ENCODE results near the gene CMIP. TPM values are rescaled to one million over a fixed set of nuclear protein-coding genes. Genes with fewer than 3 reads are reported as not detected.

The CMIP gene
- total RNA-seq, 1 experiment from 2014 or later, result 48.2 TPM

GRCh38 chr16:81665588-81665987, 221.0 kb downstream of the CMIP start:
- no peak overlapping the region for H4K8ac ChIP-seq (replicated peaks; ENCODE audit: insufficient read length, low read depth, low read length)
- no peaks in the 10 kb centered on the region for H4K20me1 ChIP-seq (ENCODE audit: control insufficient read depth, insufficient read depth, insufficient read length)
- H3K79me2 ChIP-seq (ENCODE audit: insufficient read depth, low read length), result no peaks in the 10 kb centered on the region
- no peak overlapping the region for H3K14ac ChIP-seq (ENCODE audit: insufficient read depth, low read length)
- no peak overlapping the region for H3K9ac ChIP-seq (ENCODE audit: extremely low read depth, insufficient read length, low read length)
- Mint-ChIP-seq H3K36me3 (ENCODE audit: insufficient read depth in 1 of 3, low read depth in 3 of 3) (peaks cover 16 to 40% (median 39%) of the 10 kb centered on the region in 3 experiments), H3K4me3 (no peak overlapping the region), H3K27ac (peak overlapping the region in 1 of 3 experiments; percentile 5; a peak in 3 of 7 replicates), H3K4me1 (peaks cover 6 to 7% of the 10 kb centered on the region in 2 experiments), H3K9me3 (no peaks in the 10 kb centered on the region; a peak in 1 of 5 replicates), H3K27me3 (ENCODE audit: low read depth) (no peaks in the 10 kb centered on the region; the same call in 1 of the 2 replicates)
- H2BK5ac ChIP-seq (ENCODE audit: insufficient read length, low read length), result no peak overlapping the region
- H3K4me1 ChIP-seq (ENCODE audit: insufficient read depth, low read length), result no peaks in the 10 kb centered on the region
- H2BK120ac ChIP-seq (ENCODE audit: low read depth, low read length, poor library complexity, severe bottlenecking), result no peak overlapping the region
- H3K23me2 ChIP-seq (ENCODE audit: insufficient read length, low read depth, low read length, poor library complexity, severe bottlenecking), result no peaks in the 10 kb centered on the region
- no peak overlapping the region for H2AK5ac ChIP-seq (ENCODE audit: insufficient read length, low read length)
- no peak overlapping the region for H2BK15ac ChIP-seq (ENCODE audit: low read depth, low read length)
- H4K91ac ChIP-seq (ENCODE audit: insufficient read length, low read depth, low read length), result no peak overlapping the region
- no peak overlapping the region for H2BK20ac ChIP-seq (ENCODE audit: low read depth, low read length, poor library complexity, severe bottlenecking)
- H3K9me3 ChIP-seq (ENCODE audit: control insufficient read depth, low read depth, low read length), result no peaks in the 10 kb centered on the region
- H3K79me1 ChIP-seq (ENCODE audit: insufficient read depth, low read depth, low read length, poor library complexity, severe bottlenecking), result no peaks in the 10 kb centered on the region
- H3K4ac ChIP-seq (ENCODE audit: low read depth, low read length), result no peak overlapping the region
- no peak for TF ChIP-seq CTCF (conservative IDR thresholded peaks at IDR 0.05)
- H2AFZ ChIP-seq (ENCODE audit: low read length), result no peak overlapping the region
- no peak overlapping the region for H3T11ph ChIP-seq (ENCODE audit: low read length)
- H2BK12ac ChIP-seq (ENCODE audit: insufficient read length, low read depth, low read length), result no peak overlapping the region
- H3K4me2 ChIP-seq (ENCODE audit: insufficient read depth, insufficient read length, low read length), result no peak overlapping the region
- no CpG with 5 or more reads among the region's 4 CpGs for WGBS (ENCODE audit: extremely low coverage, insufficient read length, low lambda C conversion rate)
- H3K27me3 ChIP-seq (ENCODE audit: insufficient read depth, low read length), result no peaks in the 10 kb centered on the region
- H3K18ac ChIP-seq (ENCODE audit: insufficient read length, low read depth, low read length), result no peak overlapping the region
- H4K5ac ChIP-seq (ENCODE audit: insufficient read length, low read depth, low read length), result no peak overlapping the region
- no peak overlapping the region for H3K23ac ChIP-seq (ENCODE audit: insufficient read length, low read depth, low read length)
- H3K27ac ChIP-seq (ENCODE audit: insufficient read length, low read depth, low read length), result no peak overlapping the region
- no peak for DNase-seq
- H3K56ac ChIP-seq (ENCODE audit: insufficient read length, low read depth, low read length), result no peak overlapping the region

Data from H9 (cell line).